GM21825 (cell line): ENCODE measurements around the gene C10orf120.

Source experiments
- ATAC-seq: cut with Tn5 transposase; IDR thresholded peaks from one replicate; pipeline ENCODE4 v1.9.1; 2021; ENCODE audit warnings: mild to moderate bottlenecking, moderate library complexity; ENCODE audit not compliant: unreplicated experiment

Gene C10orf120

GRCh38 chr10:122662231-122662630 lies 37.4 kb downstream of the C10orf120 start:
- no peak for ATAC-seq

GRCh38 chr10:122660696-122661095 lies 39.0 kb downstream of the C10orf120 start:
- no peak for ATAC-seq

GRCh38 chr10:122659651-122660050 lies 40.0 kb downstream of the C10orf120 start:
- no peak for ATAC-seq

GRCh38 chr10:122659126-122659525 lies 40.5 kb downstream of the C10orf120 start:
- ATAC-seq = no peak

GRCh38 chr10:122658356-122659049 lies 41.1 kb downstream of the C10orf120 start:
- no peak for ATAC-seq

GRCh38 chr10:122657729-122658128 lies 41.9 kb downstream of the C10orf120 start:
- no peak for ATAC-seq

GRCh38 chr10:122657255-122657654 lies 42.4 kb downstream of the C10orf120 start:
- ATAC-seq = no peak

- ATAC-seq = no peak
Measured at GRCh38 chr10:122656741-122657140, 42.9 kb downstream of the C10orf120 start.

- ATAC-seq = no peak
Measured at GRCh38 chr10:122656308-122656705, 43.3 kb downstream of the C10orf120 start.

- ATAC-seq = no peak
Measured at GRCh38 chr10:122655524-122656307, 43.9 kb downstream of the C10orf120 start.

- ATAC-seq = no peak
Measured at GRCh38 chr10:122650331-122650730, 49.3 kb downstream of the C10orf120 start.

GRCh38 chr10:122649903-122650302 lies 49.7 kb downstream of the C10orf120 start:
- ATAC-seq = no peak

GRCh38 chr10:122648599-122649428 lies 50.8 kb downstream of the C10orf120 start:
- no peak for ATAC-seq
